Activated CD4-positive, alpha-beta T cell treated with anti-CD3 and anti-CD28 coated beads, Interleukin-2, amount 50 U/mL, for 48 hours (primary cell): ENCODE data around the gene SNX2.
"Not testable (repeated sequence)": the region's sequence is repeated elsewhere in the genome, so short reads cannot be mapped to it uniquely, and the experiment has no call there.

ENCODE experiments used
- DNase-seq, 2 experiments: peaks; one replicate each; pipeline ENCODE4 v3.0.0-alpha.2; 2020

The SNX2 gene

DNA sequence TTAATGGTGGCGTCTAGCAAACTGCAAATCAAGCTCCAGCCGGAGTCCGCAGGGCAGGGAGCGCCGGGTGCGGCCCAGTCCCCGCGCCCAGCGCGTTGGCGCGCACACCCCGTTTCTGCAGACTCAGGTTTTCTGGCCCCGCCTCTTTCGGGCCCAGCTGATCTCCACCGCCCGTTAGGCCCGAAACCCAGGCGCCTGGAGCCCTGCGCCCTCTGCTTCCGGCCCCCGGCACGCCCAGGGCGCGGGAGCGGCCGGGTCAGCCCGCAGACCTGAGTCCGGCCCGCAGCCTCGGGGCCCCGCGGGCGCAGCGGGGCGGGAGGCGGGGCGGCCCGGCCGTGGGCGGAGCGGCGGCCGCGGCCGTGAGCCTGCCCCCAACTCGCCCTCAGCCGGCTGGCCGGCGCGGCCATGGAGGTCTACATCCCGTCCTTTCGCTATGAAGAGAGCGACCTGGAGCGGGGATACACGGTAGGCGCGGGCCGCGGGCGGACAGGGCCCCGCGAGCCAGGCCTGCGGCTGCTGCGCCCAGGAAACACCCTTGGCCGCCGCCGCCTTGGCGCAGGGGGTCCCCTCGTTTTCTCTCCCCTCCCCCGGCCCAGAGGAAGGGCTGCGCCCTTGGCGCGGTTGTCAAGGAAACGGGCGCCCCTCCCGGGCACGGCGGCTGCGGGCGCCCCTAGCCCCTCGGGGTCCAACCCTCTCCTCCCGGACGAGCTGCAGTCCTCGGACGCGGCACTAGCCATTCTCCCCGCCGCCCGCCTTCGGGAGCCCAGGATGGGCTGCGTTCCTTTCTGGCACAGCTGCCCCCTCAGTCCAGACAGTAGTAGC is 70.6 kb downstream of the SNX2 start, which contains the start of gene SNX24:
TSS of gene SNX24 (plus strand) at position 385 of the 822 bp plus-strand sequence. CDS start at position 406, 21 bp downstream.
- DNase-seq, result peak; percentile 75 to 79

DNA sequence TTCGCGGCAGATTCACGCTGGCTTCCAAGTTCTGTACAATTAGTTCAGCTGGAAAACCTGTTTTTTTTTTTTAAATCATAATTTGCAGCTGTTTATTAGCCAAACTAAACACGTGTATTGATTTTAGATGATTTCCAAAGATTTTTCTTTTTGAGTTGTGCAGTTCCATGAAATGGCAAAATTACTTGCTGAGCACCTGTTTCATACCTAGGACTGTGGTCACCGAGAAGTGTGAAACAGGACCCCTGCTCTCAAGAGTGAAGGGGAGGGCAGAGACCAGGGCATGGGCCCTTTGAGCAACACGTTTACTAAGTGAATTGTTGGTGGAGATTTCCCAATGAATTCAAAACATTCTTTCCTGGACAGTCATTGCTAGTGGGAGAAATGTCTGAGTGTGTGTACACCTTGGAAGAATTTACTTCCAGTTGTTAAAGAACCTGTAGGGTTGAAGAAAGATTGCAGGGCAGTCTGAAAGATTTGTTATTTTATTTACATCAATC is 71.2 kb downstream of the SNX2 start:
- no peak for DNase-seq

DNA sequence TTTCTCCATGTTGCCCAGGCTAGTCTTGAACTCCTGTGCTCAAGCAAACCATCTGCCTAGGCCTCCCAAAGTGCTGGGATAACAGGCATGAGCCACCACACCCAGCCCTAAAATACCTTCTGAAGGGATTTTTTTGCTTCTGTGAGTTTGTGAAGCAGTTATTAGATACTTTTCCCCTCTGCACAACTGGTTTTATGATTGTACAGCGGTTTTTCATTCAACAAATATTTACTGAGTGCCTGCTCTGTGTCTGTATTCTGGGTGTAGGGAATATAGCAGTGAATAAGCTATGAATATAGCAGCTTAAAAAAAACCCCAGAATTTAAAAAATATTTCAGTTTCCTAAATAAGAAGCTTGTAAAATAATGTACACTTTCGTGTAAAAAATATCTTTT is 72.8 kb downstream of the SNX2 start:
- DNase-seq, result no peak

GRCh38 chr5:122849771-122850170 is 74.9 kb downstream of the SNX2 start:
- DNase-seq, result no peak

- DNase-seq, result not testable (repeated sequence)
Observed at GRCh38 chr5:122857538-122857937, 82.7 kb downstream of the SNX2 start.

DNA sequence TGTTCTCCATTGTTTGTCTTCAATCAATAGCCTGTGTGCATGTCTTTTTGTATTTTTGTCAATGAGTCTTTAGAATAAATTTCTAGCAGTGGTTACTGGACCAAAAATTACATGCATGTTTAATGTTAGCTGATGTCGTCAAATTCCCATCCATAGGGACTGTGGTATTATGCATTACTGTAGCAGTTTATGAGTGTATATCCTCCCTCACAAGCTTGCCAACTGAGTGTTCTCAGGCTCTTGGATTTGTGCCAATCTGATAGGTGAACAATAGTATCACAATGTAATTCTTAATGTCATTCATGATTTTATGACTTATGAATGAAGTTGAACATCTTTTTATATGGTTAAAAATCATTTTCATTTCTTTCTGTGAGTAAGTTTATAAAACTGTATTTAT is 83.6 kb downstream of the SNX2 start:
- no peak for DNase-seq

DNA sequence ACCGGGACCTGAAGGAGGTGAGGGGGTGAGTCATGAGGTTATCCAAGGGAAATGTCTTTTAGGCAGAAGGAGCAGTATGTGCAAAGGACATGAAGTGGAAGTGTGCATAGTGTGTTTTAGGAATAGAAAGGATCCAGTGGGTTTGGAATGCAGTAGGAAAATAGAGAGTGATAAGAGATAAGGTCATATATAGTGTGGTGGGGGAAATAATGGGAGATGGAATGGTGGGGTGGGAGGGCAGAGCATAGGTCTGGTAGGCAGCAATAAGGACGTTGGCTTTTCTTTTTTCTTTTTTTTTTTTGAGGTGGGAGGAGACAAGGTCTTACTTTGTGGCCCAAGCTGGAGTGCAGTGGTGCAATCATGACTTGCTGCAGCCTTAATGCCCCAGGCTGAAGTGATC is 88.4 kb downstream of the SNX2 start:
- DNase-seq, result no peak

DNA sequence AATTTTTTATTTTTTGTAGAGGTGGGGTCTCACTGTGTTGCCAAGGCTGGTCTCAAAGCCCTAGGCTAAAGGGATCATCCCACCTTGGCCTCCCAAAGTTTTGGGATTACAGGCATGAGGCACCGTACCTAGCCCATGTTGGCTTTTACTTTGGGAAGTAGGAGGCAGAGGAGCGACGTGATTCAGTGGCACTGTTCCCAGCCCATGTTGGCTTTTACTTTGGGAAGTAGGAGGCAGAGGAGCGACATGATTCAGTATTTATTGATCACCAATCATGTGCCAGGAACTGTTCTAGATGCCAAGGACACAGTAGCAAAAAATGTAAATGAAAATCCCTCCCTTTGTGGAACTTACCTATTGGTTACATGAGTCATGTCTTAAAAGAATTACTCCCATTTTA is 88.8 kb downstream of the SNX2 start:
- DNase-seq, result no peak

- DNase-seq, result peak; percentile 21 to 42
Observed at GRCh38 chr5:122864400-122864799, 89.5 kb downstream of the SNX2 start.

DNA sequence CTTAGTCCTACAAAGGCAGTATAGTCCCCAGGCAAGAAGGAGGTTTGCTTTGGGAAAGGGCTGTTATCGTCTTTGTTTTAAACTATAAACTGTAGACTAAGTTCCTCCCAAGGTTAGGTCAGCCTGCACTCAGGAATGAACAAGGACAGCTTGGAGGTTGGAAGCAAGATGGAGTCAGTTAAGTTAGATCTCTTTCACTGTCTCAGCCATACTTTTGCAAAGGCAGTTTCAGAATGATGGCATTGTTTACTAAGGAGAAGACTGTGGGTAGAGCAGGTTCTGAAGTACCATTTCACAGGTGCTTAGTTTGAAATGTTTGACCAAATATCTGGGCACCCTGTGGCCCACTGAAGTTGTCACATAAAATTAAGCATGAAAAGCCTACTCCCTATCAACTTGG is 90.0 kb downstream of the SNX2 start:
- DNase-seq, result no peak

DNA sequence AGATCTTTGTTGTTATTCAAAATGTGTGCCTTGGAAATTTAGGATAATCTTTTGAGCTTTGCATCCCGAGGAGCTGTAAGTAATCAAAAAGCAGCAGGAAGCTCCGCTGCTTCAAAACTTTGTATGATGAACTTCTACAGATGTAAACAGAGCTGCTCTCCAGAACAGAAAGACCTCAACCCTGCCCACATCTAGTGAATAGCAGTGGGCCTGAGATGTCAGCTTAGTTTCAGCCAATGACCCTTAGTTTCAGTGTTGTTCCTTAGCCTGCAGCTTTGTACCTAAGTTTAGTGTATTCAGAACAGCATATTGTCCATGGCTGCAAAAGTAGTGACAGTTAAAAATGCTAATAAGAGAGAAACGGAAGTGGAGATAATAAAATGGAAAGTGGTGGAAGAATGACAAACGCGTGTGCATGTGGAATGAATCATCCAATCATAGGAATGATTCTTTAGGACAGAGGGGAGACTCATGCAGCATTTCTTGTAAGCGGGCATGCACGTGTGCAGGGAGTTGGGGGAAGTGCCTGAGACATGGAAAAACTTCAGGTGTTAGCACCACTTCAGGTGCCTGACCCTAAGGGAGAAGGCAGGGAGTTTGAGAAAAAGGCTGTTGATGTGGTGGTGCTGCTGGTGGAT is 95.5 kb downstream of the SNX2 start:
- no peak for DNase-seq

DNA sequence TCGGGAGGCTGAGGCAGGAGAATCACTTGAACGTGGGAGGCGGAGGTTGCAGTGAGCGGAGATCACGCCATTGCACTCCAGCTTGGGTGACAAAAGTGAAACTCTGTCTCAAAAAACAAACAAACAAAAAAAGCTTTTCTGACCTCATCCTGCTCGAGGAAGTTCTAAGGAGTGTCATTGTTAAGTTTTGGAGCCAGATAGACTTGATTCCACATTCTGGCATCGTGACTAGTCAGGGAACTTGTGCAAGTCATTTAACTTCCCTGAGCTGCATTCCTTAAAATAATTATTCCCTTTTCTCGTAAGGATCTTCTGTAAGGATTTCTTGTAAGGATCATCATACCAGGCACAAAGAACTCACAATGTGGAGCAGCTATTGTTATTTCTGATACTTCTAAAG is 96.8 kb downstream of the SNX2 start:
- DNase-seq, result no peak

DNA sequence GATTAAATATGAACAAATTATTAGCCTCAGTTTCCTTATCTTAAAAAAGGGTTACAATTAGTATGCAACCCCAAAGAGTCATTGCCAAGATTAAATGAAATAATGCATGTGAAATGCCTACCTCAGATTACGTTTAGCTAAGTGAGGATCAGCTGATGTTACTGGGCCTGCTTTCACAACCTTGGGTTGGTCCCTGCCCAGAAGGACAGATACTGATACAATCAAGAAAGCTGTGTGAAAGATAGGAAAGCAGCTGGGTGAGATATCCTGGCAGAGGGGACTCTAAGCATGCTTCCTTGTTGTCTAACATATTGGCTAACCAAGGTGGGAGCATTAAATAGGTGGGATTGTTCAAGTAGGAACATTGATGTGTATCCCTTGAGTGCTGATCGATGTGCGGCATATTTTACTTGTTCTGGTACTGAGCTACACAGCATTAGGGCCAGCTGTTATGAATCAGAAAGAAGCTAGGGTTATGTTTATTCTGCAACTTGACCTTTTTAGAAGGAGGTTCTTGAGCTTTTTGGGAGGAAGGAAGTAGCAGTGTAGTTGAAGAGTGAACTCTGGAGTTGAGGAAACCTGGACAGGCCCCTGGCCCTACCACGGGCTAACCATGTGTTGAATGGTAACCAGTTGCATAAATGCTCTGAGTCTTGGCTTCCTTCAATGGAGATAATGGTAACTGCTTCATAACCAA is 99.4 kb downstream of the SNX2 start:
- DNase-seq, result no peak

GRCh38 chr5:122877518-122877917 is 102.6 kb downstream of the SNX2 start:
- no peak for DNase-seq

- DNase-seq, result no peak
Observed at GRCh38 chr5:122879076-122879475, 104.2 kb downstream of the SNX2 start.
